Measurements from ENCODE around the gene HNRNPL.
"Not testable (repeated sequence)": the region's sequence is repeated elsewhere in the genome, so short reads cannot be mapped to it uniquely, and the experiment has no call there.

Gene HNRNPL

DNA sequence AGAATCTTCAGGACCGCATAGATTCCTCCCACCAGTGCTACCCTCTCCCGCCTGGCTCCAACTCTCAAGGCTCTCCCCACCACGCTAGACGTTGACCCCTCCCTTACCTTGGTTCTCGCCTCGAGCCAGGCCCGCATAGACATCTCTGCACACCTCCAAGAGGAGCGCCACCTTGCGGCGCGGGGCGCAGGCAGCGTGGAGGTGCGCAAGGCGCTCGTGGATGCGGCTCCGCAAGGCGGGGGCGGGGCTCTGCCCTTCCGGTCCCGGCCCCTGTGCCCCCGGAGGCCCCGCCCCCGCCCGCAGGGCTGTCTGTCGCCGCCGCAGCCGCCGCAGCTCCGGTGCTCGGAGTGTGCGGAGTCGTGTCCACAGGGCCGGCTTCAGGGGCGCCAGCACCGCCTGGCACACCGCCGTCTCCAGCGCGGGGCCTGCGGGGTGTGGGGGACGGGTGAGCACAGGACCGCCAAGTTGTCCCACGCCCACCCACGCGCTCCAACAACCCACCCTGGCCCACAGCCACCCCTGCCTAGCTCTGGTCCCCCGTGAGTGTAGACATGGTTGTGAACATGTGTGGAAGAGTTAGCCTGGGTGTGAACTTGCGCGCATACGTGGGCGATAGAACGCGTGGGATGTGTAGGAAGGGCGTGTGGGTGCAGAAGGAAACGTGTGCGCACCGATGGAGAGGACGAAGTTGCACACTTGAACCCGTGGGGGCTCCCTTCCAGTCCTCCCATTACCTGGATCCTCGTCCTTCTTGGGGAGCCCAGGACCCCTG, 20.2 kb upstream of the HNRNPL start:
- peak in 8 of 14 donors; percentile 18 to 91 (median 30) for DNase-seq

GRCh38 chr19:38869160-38869835, 19.5 kb upstream of the HNRNPL start:
- DNase-seq, result peak in 1 of 14 donors; percentile 24

DNA sequence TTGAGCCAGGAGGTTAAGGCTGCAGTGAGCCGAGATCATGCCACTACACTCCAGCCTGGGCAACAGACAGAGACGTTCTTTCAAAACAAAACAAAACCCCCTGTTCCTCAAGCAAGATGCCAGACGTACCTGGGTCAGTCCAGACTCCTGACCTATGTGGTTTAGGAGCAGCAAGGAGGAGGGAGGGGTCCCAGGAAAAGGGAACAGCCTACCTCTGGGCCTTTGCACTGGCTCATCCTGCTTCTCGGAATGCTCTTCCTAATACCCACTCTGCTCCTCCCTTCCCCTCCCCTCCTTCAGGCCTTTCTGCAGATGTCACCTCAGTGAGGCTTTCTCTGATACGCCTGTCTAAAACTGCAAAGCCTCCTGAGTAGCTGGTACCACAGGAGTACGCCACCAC, 18.8 kb upstream of the HNRNPL start:
- DNase-seq, result no peak

- DNase-seq, result no peak
Measured at GRCh38 chr19:38867171-38867780, 17.5 kb upstream of the HNRNPL start.

DNA sequence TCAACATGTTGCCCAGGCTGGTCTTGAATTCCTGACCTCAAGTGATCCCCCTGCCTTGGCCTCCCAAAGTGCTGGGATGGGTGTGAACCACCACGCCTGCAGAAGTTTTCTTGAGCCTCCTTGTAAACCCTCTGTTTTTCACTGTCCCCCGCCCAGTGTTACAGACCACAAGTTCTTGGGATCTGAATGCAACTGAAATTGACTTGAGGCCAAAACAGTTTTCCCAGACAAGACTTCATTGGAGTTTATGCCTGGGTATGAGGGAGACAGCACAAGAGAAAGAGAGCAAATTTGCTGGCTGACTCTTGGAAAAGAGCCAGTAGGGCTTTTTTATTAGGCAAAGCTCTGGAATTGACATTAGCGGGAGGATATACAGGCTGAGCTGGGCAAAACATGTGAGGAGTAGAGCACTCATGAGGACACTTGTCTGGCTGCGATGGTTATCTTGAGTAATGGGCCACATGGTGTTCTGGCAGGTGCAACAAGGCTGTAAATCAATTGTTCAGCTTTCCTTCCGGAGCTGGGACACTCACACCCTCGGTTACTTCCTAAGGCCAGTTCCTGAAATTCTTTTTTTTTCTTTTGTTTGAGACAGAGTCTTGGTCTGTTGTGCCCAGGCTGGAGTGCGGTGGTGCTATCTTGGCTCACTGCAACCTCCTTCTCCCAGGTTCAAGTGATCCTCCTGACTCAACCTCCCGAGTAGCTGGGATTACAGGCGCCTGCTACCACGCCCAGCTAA, 12.7 kb upstream of the HNRNPL start:
- no peak for DNase-seq

- no peak for DNase-seq
Measured at GRCh38 chr19:38861368-38861767, 11.6 kb upstream of the HNRNPL start.

DNA sequence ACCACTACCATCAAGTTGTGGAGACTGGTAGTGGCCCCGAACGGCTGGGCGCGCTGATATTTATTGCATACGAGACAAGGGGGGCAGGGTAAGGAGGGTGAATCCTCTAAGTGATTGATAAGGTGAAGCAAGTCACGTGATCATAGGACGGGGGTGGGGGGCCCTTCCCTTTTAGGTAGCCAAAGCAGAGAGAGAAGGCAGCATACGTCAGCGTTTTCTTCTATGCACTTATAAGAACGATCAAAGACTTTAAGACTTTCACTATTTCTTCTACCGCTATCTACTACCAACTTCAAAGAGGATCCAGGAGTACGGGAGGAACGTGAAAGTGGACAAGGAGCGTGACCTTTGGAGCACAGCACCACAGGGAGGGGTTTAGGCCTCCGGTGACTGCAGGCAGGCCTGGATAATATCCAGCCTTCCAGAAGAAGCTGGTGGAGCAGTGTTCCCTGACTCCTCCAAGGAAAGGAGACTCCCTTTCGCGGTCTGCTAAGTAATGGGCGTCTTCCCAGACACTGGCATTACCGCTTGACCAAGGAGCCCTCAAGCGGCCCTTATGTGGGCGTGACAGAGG, 9.9 kb upstream of the HNRNPL start:
- DNase-seq, result not testable (repeated sequence)

DNA sequence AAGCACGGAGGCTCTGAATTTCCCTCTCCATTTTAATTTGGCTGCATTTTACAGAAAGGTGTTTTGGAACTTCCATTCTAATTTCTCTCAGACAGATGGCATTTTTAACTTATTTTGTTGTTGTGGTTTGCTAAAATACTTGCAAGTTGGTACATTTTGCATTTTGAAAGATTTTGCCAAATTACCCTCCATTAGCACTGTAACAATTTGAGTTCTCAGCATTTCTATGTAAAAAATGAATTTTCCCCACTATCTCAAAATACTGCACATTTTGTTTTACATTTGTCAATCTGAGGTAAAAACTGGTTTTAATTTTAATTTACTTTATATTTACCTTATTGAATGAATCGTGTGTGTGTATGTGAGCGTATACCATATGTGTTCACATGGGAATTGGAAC, 7.0 kb upstream of the HNRNPL start:
- DNase-seq, result no peak

- not testable (repeated sequence) for DNase-seq
Measured at GRCh38 chr19:38855751-38856150, 6.0 kb upstream of the HNRNPL start.

DNA sequence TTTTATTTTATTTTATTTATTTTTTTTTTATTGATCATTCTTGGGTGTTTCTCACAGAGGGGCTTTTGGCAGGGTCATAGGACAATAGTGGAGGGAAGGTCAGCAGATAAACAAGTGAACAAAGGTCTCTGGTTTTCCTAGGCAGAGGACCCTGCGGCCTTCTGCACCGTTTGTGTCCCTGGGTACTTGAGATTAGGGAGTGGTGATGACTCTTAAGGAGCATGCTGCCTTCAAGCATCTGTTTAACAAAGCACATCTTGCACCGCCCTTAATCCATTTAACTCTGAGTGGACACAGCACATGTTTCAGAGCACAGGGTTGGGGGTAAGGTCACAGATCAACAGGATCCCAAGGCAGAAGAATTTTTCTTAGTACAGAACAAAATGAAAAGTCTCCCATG, 5.2 kb upstream of the HNRNPL start:
- DNase-seq, result not testable (repeated sequence)

GRCh38 chr19:38853214-38853613, 3.4 kb upstream of the HNRNPL start:
- no peak for DNase-seq

- DNase-seq, result peak in 9 of 14 donors; percentile 51 to 75 (median 62)
Measured at GRCh38 chr19:38852231-38853044, 2.7 kb upstream of the HNRNPL start.

DNA sequence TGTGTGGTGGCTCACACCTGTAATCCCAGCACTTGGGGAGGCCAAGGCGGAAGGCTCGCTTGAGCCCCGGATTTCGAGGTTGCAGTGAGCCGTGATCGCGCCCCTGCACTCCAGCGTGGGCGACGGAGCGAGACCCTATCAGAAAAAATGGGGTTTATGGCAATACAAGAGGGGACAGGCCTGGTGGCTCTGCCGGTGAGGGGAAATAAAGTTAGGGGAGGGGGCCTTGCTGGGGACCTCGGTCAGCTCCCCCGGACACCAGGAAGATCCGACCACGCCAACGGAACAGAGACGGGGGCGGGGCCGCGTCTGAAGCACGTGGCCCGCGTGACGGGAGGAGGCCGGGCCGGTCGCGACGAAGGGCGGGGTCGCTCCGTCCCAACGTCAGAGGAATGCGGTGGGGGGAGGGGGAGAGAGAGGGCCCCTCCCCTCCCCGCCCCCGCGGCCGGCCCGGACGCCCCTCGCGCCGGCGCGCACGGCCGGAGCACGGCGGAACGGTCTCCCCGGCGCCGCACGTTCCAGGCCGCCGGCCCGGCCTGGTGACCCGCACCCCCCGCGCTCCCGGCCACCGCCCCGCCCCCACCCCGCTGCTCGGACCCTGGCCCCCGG, 1.9 kb upstream of the HNRNPL start:
- peak; percentile 49 to 90 (median 83) for DNase-seq

DNA sequence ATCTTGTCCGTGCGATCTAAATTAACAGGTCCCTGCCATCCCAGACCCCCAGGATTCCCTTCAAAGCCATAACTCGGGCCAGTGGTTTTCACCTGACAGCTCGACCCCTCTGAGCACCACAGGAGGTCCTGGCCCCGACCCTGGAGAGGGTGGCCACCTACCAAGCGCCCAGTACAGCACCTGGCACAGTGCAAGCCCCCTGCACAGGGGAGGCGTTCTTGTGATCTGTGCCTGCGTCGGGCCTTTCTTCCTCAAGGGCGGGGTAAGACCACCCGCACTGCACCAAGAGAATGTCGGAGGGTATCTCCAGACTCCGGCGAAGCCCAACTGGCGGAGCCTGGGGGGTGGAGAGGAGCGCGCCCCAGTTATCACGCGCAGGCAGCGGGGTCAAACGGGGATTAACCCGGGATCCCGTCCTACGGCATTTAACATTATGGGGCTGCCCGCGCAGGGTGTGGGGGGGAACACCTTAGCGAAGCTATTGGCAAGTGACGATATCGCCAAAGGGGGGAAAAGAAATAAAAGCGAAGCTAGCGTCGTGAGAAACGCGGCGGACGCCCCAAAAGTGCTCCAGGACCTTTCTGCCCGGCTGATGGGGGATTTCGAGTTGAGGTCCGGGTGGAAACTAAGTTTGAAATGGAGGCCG, 1.3 kb upstream of the HNRNPL start:
- peak in 4 of 14 donors; percentile 40 to 58 (median 46) for DNase-seq

- peak in 5 of 14 donors; percentile 99 to 100 (median 100) for DNase-seq
Measured at GRCh38 chr19:38850436-38850975, 720 bp upstream of the HNRNPL start.

DNA sequence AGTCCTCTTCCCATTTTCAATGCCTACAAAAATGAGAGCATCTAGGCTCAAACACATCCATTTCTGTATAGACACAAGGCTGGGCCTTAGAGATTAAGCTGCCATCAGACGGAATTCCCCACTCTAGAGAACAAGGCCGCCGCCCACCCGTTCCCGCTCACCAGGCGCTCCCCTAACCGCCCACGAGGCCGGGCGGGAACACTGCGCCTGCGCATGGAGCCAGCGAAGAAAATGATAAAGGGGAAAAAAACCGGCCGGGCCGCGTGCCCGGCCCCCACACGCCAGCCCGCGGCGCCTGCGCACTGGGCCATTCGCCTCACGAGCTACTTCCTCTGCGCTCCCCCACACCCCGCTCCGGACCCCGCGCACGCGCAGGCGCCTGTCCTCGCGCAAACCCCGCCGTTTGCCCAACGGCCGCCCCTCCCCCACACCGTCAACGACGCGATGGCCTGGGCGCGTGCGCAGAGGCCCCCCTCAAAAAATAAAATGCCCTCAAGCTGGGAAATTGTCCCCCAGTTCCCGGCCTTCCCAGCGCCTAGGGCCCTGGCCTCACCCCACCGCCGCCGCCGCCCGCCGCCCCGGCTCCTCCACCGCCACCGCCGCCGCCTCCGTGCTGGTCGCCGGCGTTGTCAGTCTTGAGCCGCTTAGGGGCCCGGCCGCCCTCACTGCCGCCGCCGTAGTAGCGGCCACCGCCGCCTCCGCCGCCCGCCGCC, 483 bp downstream of the HNRNPL start:
- DNase-seq, result peak; percentile 55 to 96 (median 88)

DNA sequence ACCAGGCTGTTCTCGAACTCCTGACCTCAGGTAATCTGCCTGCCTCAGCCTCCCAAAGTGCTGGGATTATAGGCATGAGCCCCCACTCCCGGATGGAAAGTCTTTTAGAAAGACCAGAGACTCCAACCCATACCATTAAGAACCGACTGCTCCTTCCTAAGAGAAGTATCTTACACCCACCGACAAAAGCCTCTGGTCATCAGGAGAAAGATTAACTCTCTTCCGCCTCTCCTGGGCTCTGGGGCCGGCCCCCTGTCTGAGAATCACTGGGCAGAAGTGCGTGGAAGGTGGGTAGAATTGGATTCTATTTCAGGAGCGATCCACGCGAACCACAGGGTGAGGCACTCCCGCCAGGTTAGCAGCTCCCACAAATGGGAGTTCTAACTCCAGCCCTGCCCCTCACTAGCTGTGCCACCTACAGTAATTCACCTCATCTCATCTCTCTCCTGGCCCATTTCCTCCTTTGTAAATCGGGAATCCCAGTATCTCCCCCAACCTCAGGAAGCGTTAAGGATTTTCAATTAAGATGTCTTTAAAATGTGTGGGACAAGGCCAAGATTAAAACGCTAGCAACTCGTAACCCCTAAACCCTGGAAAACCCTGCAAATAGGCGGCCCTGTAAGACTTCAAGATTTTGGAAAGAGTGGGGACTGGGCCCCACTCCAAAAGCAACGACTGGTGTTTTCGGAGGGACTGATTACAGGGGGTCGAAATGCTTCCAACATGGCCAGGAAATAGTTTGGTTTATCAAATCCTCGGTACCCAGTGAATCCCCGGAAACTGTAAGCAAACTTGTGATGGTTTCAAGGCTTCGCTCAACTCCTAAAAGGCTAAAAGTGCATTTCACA, 1.3 kb downstream of the HNRNPL start:
- no peak for DNase-seq

DNA sequence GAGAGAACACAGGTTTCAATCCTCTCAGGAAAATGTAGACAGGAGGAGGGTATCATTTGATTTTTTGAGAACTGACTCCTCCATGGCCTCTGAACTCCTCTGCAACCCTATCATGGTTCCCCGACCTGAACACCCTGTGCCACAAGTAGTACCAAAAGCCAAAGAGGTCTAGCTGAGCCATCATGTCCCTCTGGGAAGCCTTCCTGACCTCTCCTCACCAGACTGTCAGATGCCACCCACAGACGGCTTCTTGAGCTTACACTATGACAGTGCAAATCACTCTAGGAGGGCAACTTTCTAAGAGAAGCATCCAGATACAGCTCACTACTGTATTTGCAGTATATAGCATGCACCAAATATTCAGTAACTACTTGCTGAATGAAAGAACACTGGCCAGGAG, 3.7 kb downstream of the HNRNPL start:
- DNase-seq, result no peak

Data from C1 segment of cervical spinal cord (tissue), 14 donors.